Amygdala (tissue), 56 donors: ENCODE results near the gene C1QB.
"Not testable (repeated sequence)": the region's sequence is repeated elsewhere in the genome, so short reads cannot be mapped to it uniquely, and the experiment has no call there.

Experiments used
- DNase-seq, 56 donors: peaks; one replicate each; lab custom pipeline; 2025; lab: John Stamatoyannopoulos, UW

C1QB gene

DNA sequence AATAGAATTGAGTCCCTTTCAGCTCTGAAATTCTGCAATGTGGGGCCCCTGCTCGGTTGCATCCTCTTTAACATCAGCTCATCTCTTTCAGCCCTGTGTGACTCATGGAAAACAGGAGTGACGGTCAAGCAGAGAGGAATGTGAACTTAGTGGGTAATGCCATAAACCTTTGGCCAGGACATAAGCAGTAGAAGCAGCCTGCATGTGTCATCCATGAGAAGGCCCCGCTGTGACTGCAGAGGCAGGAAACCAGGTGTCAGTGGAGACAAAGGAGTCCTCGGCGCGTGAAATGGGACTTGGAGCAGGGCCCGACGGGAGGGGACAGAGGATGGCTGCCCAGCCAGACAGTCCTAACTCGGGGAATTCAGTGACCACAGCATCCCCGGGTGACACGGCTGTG is 36.5 kb downstream of the C1QB start:
- peak in 1 of 56 donors; percentile 9 for DNase-seq

- DNase-seq = no peak
Measured at GRCh38 chr1:22691031-22691753, 38.2 kb downstream of the C1QB start.

- no peak for DNase-seq
Measured at GRCh38 chr1:22694172-22694571, 41.1 kb downstream of the C1QB start.

- DNase-seq = no peak
Measured at GRCh38 chr1:22696610-22697009, 43.6 kb downstream of the C1QB start.

- DNase-seq = no peak
Measured at GRCh38 chr1:22697980-22698379, 44.9 kb downstream of the C1QB start.

DNA sequence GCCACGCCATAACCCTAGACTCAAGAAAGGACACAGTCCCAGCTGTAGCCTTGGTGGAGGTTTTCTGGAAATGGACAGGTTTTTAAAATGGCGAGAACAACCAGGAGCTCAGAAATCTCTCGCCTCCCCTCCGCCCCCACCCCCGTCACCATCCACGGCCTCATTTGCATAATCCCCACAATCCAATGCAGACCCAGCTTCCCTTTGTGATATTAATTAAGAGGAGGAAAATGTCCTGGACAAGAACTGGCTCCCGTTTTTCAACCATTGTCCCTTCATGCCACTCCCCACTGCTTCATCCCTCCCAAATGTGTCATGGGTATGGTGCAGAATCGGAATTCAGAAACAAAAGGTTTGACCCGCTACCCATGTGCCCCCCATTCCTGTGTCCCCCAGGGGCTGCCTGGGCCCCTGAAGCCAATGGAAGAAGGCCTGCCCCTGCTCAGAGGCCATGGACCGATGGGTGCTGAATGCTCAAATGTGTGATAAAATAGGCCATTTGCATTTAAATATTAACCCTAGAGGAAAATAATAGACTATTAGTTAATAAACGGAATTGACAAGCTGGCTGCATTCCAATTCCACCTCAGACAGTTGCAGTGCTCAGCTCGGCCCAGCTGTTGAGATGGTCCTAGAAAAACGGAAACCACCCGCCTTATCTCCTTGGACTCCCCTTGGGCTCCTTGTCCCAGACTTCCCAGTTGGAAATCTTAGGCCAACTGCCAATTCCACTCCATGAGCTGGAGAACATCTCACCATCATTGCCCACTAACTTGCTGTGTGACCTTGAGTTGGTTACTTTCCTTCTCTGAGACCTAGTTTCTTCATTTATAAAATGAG is 46.9 kb downstream of the C1QB start:
- DNase-seq = no peak

GRCh38 chr1:22702296-22703085 is 49.5 kb downstream of the C1QB start:
- DNase-seq = no peak

DNA sequence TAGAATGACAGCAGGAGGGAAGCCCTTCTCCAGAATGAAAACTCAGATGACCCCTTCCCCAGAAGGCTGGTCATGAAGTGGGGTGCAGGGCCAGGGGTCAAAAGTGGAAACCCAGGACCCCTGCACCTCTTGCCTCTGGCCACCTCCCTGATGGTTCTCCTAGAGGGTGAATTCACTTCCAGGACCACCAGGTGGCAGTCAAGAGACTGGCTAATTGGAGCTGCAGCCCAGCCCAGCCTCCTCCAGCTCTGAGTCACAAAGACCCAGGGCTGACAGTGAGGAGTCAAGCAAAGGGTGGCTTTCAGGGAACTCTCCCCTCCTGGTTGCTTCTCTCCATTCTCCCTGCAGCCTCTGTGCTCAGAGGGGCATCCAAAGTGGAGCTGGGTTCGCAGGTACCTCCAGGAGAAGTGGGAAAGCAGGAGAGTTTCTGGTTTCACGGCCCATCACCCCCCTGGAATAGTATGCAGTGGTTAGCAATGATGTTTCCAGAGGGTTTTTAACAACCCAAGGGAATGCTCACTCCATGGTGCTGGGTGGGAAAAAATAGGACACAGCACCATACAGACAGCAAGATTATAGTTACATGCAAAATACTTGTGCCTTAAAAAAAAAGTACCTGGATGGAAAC is 51.5 kb downstream of the C1QB start:
- peak in 54 of 56 donors; percentile 9 to 91 (median 72) for DNase-seq

DNA sequence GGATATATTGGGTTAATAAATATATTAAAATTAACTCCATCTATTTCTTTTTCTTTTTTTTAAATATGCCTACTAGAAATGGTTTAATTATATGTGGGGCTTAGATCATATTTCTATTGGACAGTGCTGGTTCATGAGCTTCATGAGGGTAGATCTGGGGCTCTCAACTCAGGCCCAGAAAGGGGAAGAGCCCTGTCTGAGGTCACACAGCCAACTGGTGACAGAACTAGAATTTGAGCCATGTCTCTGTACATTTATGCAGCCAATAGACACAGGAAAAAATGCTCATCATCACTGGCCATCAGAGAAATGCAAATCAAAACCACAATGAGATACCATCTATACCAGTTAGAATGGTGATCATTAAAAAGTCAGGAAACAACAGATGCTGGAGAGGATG is 52.5 kb downstream of the C1QB start:
- DNase-seq = no peak

GRCh38 chr1:22706100-22706499 is 53.1 kb downstream of the C1QB start:
- DNase-seq = not testable (repeated sequence)

DNA sequence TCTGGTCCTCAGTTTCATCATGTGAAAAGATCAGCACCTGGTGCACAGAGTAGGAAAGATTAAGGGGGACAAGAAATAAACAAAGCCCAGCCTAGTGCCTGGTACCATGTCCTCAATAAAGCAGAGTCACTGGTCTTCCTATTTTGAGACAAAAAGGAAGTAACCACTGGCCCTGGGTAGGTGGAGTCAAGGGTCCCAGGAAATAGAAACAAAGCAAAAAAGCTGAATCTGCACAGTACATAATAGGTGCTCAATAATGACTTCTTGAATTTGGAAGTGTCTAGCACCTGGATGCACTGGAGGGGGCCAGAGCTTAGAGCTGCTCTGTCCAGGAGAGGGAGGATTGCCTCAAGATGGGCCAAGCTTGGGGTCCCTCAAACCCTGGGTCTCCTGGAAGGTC is 55.7 kb downstream of the C1QB start:
- no peak for DNase-seq

GRCh38 chr1:22709227-22709626 is 56.2 kb downstream of the C1QB start:
- no peak for DNase-seq

DNA sequence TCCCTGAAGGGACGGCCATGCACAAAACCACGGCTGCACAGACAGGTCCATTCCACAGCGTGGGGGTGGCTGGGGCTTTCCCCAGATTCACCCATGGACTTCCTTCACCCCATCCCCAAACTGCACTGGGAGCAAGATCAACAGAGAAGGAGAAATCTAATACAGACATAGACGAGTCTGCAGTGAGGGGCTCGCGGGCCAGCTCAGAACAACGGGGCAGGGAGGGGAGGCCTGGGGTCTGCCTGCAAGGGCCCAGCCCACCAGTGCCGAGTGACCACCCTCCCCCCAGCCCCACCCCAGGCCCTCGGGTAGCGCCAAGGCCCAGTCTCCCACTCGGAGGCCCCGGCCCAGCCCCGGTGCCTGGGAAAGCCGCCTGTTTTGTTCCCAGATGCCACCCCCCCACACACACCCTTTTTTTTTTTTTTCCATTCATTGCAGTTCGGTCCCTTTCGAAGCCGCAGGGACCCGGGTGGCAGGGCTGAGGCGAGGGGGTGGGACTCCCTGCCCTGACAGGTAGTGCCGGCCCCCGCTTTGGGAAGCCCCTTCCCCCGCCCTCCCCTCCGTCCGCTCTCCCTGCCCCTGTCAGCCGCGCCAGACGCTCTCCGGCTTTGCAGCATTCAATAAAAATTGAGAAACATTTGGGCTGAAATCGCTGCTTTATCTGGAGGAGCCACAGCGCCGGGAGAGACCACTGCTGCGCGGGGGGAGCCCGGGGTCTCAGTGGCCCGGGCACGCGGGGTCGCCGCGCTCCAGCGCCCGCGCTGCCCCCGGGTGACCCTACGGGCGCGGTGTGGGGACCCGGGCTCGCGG is 57.1 kb downstream of the C1QB start:
- DNase-seq = peak in 40 of 56 donors; percentile 13 to 79 (median 54)

- peak in 31 of 56 donors; percentile 19 to 79 (median 59) for DNase-seq
Measured at GRCh38 chr1:22710701-22711049, 57.6 kb downstream of the C1QB start, which contains the start of gene EPHB2. Gene EPHB2, plus strand, starts transcription at chr1:22710839. Its CDS starts 144 bp downstream, at chr1:22710983.

- DNase-seq = no peak
Measured at GRCh38 chr1:22711071-22711470, 58.0 kb downstream of the C1QB start.
